Caco-2 (cell line): Measurements from ENCODE around the gene PAM. TPM values are rescaled to one million over a fixed set of nuclear protein-coding genes. Genes with fewer than 3 reads are reported as not detected.
A peak's percentile ranks its signal among the peaks of the same experiment; 100 is the strongest.

Experiments used
- BruUV-seq: library from RNA; stranded (reverse); fragments of 400-500 nt; replicated peaks from 2 replicates; lab custom pipeline; 2021; lab: Mats Ljungman, UMichigan
- CTCF ChIA-PET: fragments of 300-600 bp; sonication (Branson Sonifier 250); formaldehyde crosslinking; loops from one replicate; lab custom pipeline; 2022; ENCODE audit warnings: antibody characterized with exemption; lab: Charles Lee
- POLR2A ChIA-PET: fragments of 300-600 bp; sonication (Branson Sonifier 250); formaldehyde crosslinking; loops from one replicate; lab custom pipeline; 2022; ENCODE audit warnings: antibody characterized with exemption; lab: Charles Lee
- DNase-seq, 2 experiments: peaks; one replicate each; pipeline versions ENCODE4 v3.0.0 to v3.0.0-alpha.2; 2020 to 2022
- H3K27me3 ChIP-seq: replicated peaks from 2 replicates; pipeline ENCODE4 v1.6.0; 2011; ENCODE audit warnings: low read length; ENCODE audit not compliant: control insufficient read depth, insufficient read depth
- H3K36me3 ChIP-seq: 2 replicates; pipeline ENCODE4 v1.5.1; 2011; ENCODE audit warnings: low read length; ENCODE audit not compliant: control insufficient read depth, insufficient read depth
- H3K4me1 ChIP-seq: fragments of 250-450 bp; sonication (Bioruptor Pico); 2 replicates; pipeline ENCODE4 v1.5.1; 2020; ENCODE audit warnings: mild to moderate bottlenecking
- H3K4me3 ChIP-seq: 2 replicates; pipeline ENCODE4 v1.5.1; 2011; ENCODE audit warnings: low read depth, mild to moderate bottlenecking, control low read depth, low read length
- H3K9me3 ChIP-seq: fragments of 250-450 bp; sonication (Bioruptor Pico); 2 replicates; pipeline ENCODE4 v1.5.1; 2020; ENCODE audit warnings: mild to moderate bottlenecking, moderate library complexity
- H3K27ac Mint-ChIP-seq: one replicate; pipeline ENCODE4 v1.8.0; 2022; ENCODE audit warnings: mixed read lengths; ENCODE audit not compliant: unreplicated experiment
- H3K27me3 Mint-ChIP-seq: one replicate; pipeline ENCODE4 v1.8.0; 2022; ENCODE audit warnings: mixed read lengths; ENCODE audit not compliant: insufficient read depth, unreplicated experiment
- H3K36me3 Mint-ChIP-seq: one replicate; pipeline ENCODE4 v1.8.0; 2022; ENCODE audit warnings: mild to moderate bottlenecking, mixed read lengths; ENCODE audit not compliant: insufficient read depth, unreplicated experiment
- H3K4me1 Mint-ChIP-seq: one replicate; pipeline ENCODE4 v1.8.0; 2022; ENCODE audit warnings: low read depth, mixed read lengths; ENCODE audit not compliant: unreplicated experiment
- H3K4me3 Mint-ChIP-seq: one replicate; pipeline ENCODE4 v1.8.0; 2022; ENCODE audit warnings: mild to moderate bottlenecking, moderate library complexity, mixed read lengths; ENCODE audit not compliant: unreplicated experiment
- H3K9me3 Mint-ChIP-seq: one replicate; pipeline ENCODE4 v1.8.0; 2022; ENCODE audit warnings: mixed read lengths; ENCODE audit not compliant: unreplicated experiment
- CTCF ChIP-seq, 2 experiments: fragments of 200-600 bp in 1 of 2; IDR thresholded peaks; 1 replicate in 1 of 2; 2 replicates in 1 of 2; pipeline versions ENCODE4 v1.5.1 to v1.8.0; 2011 to 2022; ENCODE audit warnings: antibody characterized with exemption in 1 of 2, control low read depth in 1 of 2, inconsistent platforms in 1 of 2, low read depth in 1 of 2, low read length in 1 of 2, mild to moderate bottlenecking in 1 of 2, moderate library complexity in 1 of 2; ENCODE audit not compliant: insufficient read depth in 1 of 2, severe bottlenecking in 1 of 2, unreplicated experiment in 1 of 2
- intact Hi-C: fragments of 100-400 bp; cut with micrococcal nuclease; formaldehyde crosslinking; loops from one replicate; pipeline ENCODE4 v1.10.0; 2022; ENCODE audit not compliant: unreplicated experiment
- total RNA-seq: library from RNA; stranded (reverse); gene quantifications from 2 replicates; pipeline ENCODE4 v1.2.3, GENCODE V29; 2022

Gene PAM
- total RNA-seq, 1 experiment from 2014 or later, result 48.0 TPM

DNA sequence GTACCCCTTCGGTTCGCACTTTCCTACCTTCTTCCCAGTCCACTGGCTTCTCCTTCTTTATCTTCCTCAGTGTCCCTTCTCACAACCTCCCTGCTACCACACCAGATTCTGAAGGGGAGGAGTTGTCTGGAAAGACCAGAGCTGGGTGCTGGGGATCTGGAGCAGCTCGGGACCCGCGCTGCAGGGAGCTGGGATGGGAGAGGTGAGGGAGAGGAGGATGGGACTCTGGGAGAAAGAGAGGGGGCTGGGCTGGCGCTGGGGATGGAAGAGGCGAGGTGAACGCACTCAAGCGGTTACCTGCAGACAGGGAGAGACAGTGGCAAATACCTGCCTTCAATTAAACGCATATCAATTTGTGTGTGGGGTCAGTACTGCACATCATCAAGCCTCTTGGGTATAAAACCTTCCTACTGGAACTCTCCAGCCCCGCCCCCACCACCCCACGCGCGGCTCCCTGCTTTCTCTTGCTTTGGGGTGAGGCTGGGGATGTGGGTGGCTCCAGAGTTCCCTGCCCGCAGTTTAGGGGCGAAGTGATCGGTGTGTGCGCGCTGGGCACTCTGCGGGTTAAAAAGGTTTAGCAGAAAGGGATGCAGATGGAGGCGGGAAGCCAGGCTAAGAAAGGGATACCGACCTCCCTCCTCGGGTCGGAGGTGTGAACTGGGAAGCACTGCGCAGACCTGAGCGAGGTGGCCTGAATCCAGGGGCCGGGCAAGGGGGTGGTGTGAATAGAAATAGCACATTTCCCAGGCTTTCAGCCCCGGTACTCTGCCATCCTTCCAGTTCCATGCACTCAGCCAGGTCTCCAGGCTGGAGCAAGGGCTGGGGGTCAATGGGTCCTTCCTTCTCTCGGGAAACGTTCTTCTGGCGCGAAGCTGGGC, 977 bp upstream of the PAM start:
- Histone ChIP-seq H3K36me3 (no peaks in the 10 kb centered on the region), H3K9me3 (no peaks in the 10 kb centered on the region), H3K4me1 (peaks cover 3% of the 10 kb centered on the region; the same call in 1 of the 2 replicates), H3K4me3 (peak overlapping the region; percentile 73), H3K27me3 (no peaks in the 10 kb centered on the region)
- TSS peak; percentile 17 for BruUV-seq
- no peak for TF ChIP-seq CTCF (IDR thresholded peaks at IDR 0.05; ENCODE audit: insufficient read depth in 1 of 2, low read depth in 1 of 2, low read length in 1 of 2, severe bottlenecking in 1 of 2, unreplicated experiment in 1 of 2)
- H3K4me3 Mint-ChIP-seq, result peak overlapping the region; percentile 97
- intact Hi-C loops, result loop anchor here (2.0 kb wide), 1 partner anchor 367 kb away; the partner anchor contains the start of genes GIN1 and PPIP5K2
- ChIA-PET POLR2A (no interaction called here), CTCF (no interaction called here)
- H3K9me3 Mint-ChIP-seq, result no peaks in the 10 kb centered on the region
- H3K27ac Mint-ChIP-seq, result peak overlapping the region; percentile 15
- peak in 1 of 2 experiments; percentile 48 for DNase-seq
- peaks cover 9% of the 10 kb centered on the region for H3K36me3 Mint-ChIP-seq
- no peaks in the 10 kb centered on the region for H3K27me3 Mint-ChIP-seq
- H3K4me1 Mint-ChIP-seq, result no peaks in the 10 kb centered on the region

DNA sequence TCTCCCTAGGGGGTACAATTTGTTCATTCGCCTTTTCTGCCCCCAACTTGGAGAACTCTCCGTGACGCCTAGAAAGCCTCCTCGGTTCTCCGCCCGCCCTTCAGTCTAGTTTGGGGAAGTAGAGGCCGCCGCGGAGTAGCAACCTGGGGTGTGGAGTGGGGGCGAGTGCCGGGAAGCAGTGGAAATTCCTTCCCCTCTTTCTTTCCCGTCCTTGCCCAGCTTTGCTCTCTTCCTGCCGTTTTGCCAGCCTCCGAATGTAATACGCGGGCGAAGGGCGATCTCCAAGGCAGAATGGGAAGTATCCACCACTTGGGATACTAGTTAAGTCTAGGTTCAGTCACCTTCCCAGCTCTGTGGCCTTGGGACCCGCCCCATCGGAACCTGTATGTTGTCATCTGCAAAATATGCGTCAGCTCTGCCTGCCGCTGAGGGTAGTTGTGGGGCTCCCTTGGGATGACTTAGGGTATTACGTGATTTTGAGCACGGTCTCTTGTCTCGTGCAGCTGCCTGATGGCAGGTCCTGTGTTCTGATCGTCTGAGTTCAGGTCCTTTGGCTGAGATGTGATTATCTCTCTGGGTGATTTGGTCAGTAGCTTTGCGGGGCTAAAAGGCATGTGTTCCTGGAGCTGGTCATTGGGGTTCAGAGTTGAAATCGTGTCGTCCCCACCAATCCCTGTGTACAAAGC, 724 bp downstream of the PAM start:
- intact Hi-C loops, result loop anchor here (2.0 kb wide), 1 partner anchor 365 kb away; the partner anchor contains the start of genes GIN1 and PPIP5K2
- peaks cover 3% of the 10 kb centered on the region; the same call in 1 of the 2 replicates for H3K4me1 ChIP-seq
- Mint-ChIP-seq H3K36me3 (peaks cover 9% of the 10 kb centered on the region), H3K4me1 (no peaks in the 10 kb centered on the region), H3K27me3 (no peaks in the 10 kb centered on the region), H3K9me3 (no peaks in the 10 kb centered on the region), H3K4me3 (peak overlapping the region; percentile 97), H3K27ac (peak overlapping the region; percentile 93)
- peak; percentile 76 to 85 for DNase-seq
- no peaks in the 10 kb centered on the region for H3K9me3 ChIP-seq
- ChIA-PET CTCF (no interaction called here), POLR2A (interaction anchor here (0.7 to 1.2 kb wide), 2 partner anchors 364 to 665 kb away, joined by 3 read pairs; partner anchors contain the start of genes GIN1 and PPIP5K2)
- TF ChIP-seq CTCF (IDR thresholded peaks at IDR 0.05; ENCODE audit: insufficient read depth in 1 of 2, low read depth in 1 of 2, low read length in 1 of 2, severe bottlenecking in 1 of 2, unreplicated experiment in 1 of 2), result no peak
- H3K27me3 ChIP-seq, result no peaks in the 10 kb centered on the region
- H3K4me3 ChIP-seq, result peak overlapping the region; percentile 73
- no peaks in the 10 kb centered on the region for H3K36me3 ChIP-seq
- TSS peak; percentile 75 for BruUV-seq

GRCh38 chr5:102758576-102758975, 3.5 kb downstream of the PAM start:
- Mint-ChIP-seq H3K36me3 (peaks cover 9% of the 10 kb centered on the region), H3K27ac (no peak overlapping the region), H3K9me3 (no peaks in the 10 kb centered on the region), H3K4me3 (no peak overlapping the region), H3K4me1 (peaks cover 6% of the 10 kb centered on the region), H3K27me3 (no peaks in the 10 kb centered on the region)
- H3K9me3 ChIP-seq, result no peaks in the 10 kb centered on the region
- no peaks in the 10 kb centered on the region for H3K36me3 ChIP-seq
- POLR2A ChIA-PET, result no interaction called here
- peaks cover 15% of the 10 kb centered on the region for H3K4me1 ChIP-seq
- DNase-seq, result no peak
- BruUV-seq, result no TSS peak
- intact Hi-C loops, result no loop called here
- no peak for TF ChIP-seq CTCF (IDR thresholded peaks at IDR 0.05; ENCODE audit: insufficient read depth in 1 of 2, low read depth in 1 of 2, low read length in 1 of 2, severe bottlenecking in 1 of 2, unreplicated experiment in 1 of 2)
- no peak overlapping the region for H3K4me3 ChIP-seq
- H3K27me3 ChIP-seq, result no peaks in the 10 kb centered on the region
- CTCF ChIA-PET, result interaction anchor here (0.6 kb wide), 1 partner anchor 1134 kb away, joined by 3 read pairs; no protein-coding TSS in a partner anchor
